HepG2 (cell line): ENCODE results near the gene ALPK3.

ENCODE experiments used
- ATF2 ChIP-seq: sonication (generic); formaldehyde crosslinking; IDR thresholded peaks from 2 replicates; pipeline ENCODE4 v1.4.0; 2020; ENCODE audit warnings: missing genetic modification reagents
- CHD2 ChIP-seq: IDR thresholded peaks from 2 replicates; pipeline ENCODE4 v1.6.1; 2011; ENCODE audit warnings: low read depth, low read length, improper control_type of control experiment
- CTCF ChIP-seq: sonication (generic); formaldehyde crosslinking; IDR thresholded peaks from 2 replicates; pipeline ENCODE4 v1.5.0; 2020; ENCODE audit warnings: mild to moderate bottlenecking, missing genetic modification reagents, moderate library complexity
- ELF3 ChIP-seq: IDR thresholded peaks from 2 replicates; pipeline ENCODE4 v1.6.1; 2016; ENCODE audit warnings: missing genetic modification reagents, missing compliant biosample characterization
- EP300 ChIP-seq, 3 experiments: sonication (generic) in 1 of 3; formaldehyde crosslinking in 1 of 3; IDR thresholded peaks; 2 replicates each; pipeline versions ENCODE4 v1.5.1 to v1.6.1; 2011 to 2020; ENCODE audit warnings: low read depth in 2 of 3, low read length in 2 of 3, borderline replicate concordance in 1 of 3, improper control_type of control experiment in 1 of 3, mild to moderate bottlenecking in 1 of 3, missing genetic modification reagents in 1 of 3, moderate library complexity in 1 of 3
- FOSL1 ChIP-seq: sonication (generic); formaldehyde crosslinking; IDR thresholded peaks from 2 replicates; pipeline ENCODE4 v1.9.0; 2021; ENCODE audit warnings: missing genetic modification reagents, borderline replicate concordance
- FOXA1 ChIP-seq, 2 experiments: fragments of 450-650 bp in 1 of 2; sonication (generic) in 1 of 2; formaldehyde crosslinking in 1 of 2; IDR thresholded peaks; 2 replicates each; pipeline versions ENCODE4 v1.4.0 to v1.6.1; 2016 to 2020; ENCODE audit warnings: missing genetic modification reagents in 1 of 2
- JUN ChIP-seq: sonication (generic); formaldehyde crosslinking; IDR thresholded peaks from 2 replicates; pipeline ENCODE4 v1.4.0; 2020; ENCODE audit warnings: mild to moderate bottlenecking, missing genetic modification reagents
- PHF21A ChIP-seq: sonication (generic); formaldehyde crosslinking; IDR thresholded peaks from 2 replicates; pipeline ENCODE4 v1.5.0; 2020; ENCODE audit warnings: mild to moderate bottlenecking, missing genetic modification reagents
- POLR2A ChIP-seq, 2 experiments: IDR thresholded peaks; 2 replicates each; pipeline ENCODE4 v1.6.1; 2011; ENCODE audit warnings: low read depth in 2 of 2, low read length in 2 of 2, mild to moderate bottlenecking in 1 of 2, moderate library complexity in 1 of 2; ENCODE audit not compliant: insufficient read depth in 1 of 2
- TP53 ChIP-seq: sonication (generic); formaldehyde crosslinking; conservative IDR thresholded peaks from 2 replicates; pipeline ENCODE4 v1.4.0; 2020; ENCODE audit warnings: missing genetic modification reagents

- no peak for TF ChIP-seq EP300 (IDR thresholded peaks at IDR 0.05; ENCODE audit: low read depth in 2 of 2, low read length in 2 of 2)
- no peak for TF ChIP-seq EP300 (CRISPR knock-in tag; IDR thresholded peaks at IDR 0.05; ENCODE audit: borderline replicate concordance)
- no peak for TF ChIP-seq PHF21A
- TF ChIP-seq FOSL1 (CRISPR knock-in tag): no peak
- TF ChIP-seq TP53 (CRISPR knock-in tag): no peak
- no peak for TF ChIP-seq ATF2 (CRISPR knock-in tag)
- TF ChIP-seq POLR2A (IDR thresholded peaks at IDR 0.05; ENCODE audit: insufficient read depth in 1 of 2, low read depth in 2 of 2, low read length in 2 of 2): no peak
- no peak for TF ChIP-seq CTCF (CRISPR knock-in tag)
- TF ChIP-seq ELF3: no peak
- TF ChIP-seq CHD2: no peak
- TF ChIP-seq FOXA1 (IDR thresholded peaks at IDR 0.05): no peak
- no peak for TF ChIP-seq FOXA1 (CRISPR knock-in tag; IDR thresholded peaks at IDR 0.05)
- no peak for TF ChIP-seq JUN
Measured at GRCh38 chr15:84827246-84827645, 10.1 kb downstream of the ALPK3 start.
